Peyer's patch (tissue), 4 donors: ENCODE data around the gene APELA.

Experiments used
- CTCF ChIP-seq, 6 experiments: fragments of 450-650 bp in 4 of 6; fragments of 200-600 bp in 2 of 6; sonication (generic) in 1 of 6; IDR thresholded peaks; one replicate each; pipeline ENCODE4 v1.5.1; 2017 to 2019; ENCODE audit warnings: antibody characterized with exemption in 6 of 6, mild to moderate bottlenecking in 3 of 6, moderate library complexity in 1 of 6
- POLR2A ChIP-seq, 2 donors: fragments of 450-650 bp; IDR thresholded peaks; one replicate each; pipeline ENCODE4 v1.5.1; 2017; ENCODE audit warnings: antibody characterized with exemption in 2 of 2, mild to moderate bottlenecking in 2 of 2, moderate library complexity in 2 of 2

DNA sequence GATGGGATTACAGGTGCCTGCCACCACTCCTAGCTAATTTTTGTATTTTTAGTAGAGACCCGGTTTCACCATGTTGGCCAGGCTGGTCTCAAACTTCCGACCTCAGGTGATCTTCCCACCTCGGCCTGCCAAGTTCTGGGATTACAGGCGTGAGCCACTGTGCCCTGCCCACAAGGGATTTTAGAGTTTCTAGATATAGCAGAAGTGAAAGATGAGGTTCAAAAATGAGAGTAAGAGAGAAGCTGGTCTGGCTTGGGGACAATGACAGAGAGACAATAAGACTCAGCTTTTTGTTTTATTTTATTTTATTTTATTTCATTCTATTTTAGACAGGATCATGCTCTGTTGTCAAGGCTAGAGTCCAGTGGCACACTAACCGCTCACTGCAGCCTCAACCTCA lies 69.8 kb downstream of the APELA start:
- TF ChIP-seq CTCF (IDR thresholded peaks at IDR 0.05) (no peak), POLR2A (IDR thresholded peaks at IDR 0.05) (no peak)
